Cardiac septum (tissue), 1 donor: Measurements from ENCODE around the gene IMPDH2. TPM values are rescaled to one million over a fixed set of nuclear protein-coding genes. Genes with fewer than 3 reads are reported as not detected.

Experiments used
- DNase-seq: peaks from one replicate; pipeline ENCODE4 v3.0.0-alpha.2; 2020; ENCODE audit warnings: low spot score
- intact Hi-C: fragments of 100-400 bp; cut with DNase I; formaldehyde crosslinking; loops from one replicate; pipeline ENCODE4 v1.14.0; 2022
- long read RNA-seq: library from polyadenylated mRNA; unstranded; transcript quantifications from one replicate; pipeline ENCODE4 v2.0.0, GENCODE V29; 2021
- total RNA-seq: library from RNA; stranded (reverse); fragmentation: NEBNext Ultra II Directional; extraction: Animal tissue kit (Norgen Biotek cat#: 25700); gene quantifications from one replicate; pipeline ENCODE4 v1.2.1, GENCODE V29; 2021
- donor health status: DM: no; HTN: no; CAD: no.

The IMPDH2 gene
- 49.5 TPM for total RNA-seq
- long read RNA-seq, transcript IMPDH2-201 (14 exons, 1,643 nt) = major isoform, 30 of 80 reads
- long read RNA-seq, partial matches to known transcripts = 5 of 80 reads
- long read RNA-seq, other reads (novel, unspliced or antisense) = 43 of 80 reads

- intact Hi-C loops = loop anchor here (5.0 kb wide), 1 partner anchor 63 kb away; the partner anchor contains the start of gene QRICH1
- DNase-seq = peak; percentile 98
These were observed at the start of gene IMPDH2 for GRCh38 chr3:49028673-49029562. Gene IMPDH2 (minus strand): TSS chr3:49029398. CDS start chr3:49029350, 48 bp downstream.

DNA sequence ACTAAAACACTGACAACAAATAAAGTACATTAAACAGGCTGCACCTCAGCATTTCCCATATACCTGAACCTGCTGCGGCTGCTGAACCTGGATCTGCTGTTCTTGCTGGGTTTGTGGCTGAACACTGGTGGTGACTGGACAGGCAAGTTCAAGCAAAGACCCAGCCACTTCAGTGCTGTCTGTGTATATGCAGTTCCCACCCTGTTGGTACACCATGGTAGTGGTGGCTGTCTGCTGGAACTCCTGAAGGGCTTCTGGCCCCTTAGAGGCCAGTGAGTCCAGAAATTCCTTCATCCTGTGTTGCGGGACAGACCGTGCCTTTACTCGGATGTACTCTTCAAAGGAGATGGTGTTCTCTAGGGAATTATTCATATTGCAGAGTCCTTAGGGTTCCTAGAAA lies 47.4 kb upstream of the IMPDH2 start:
- intact Hi-C loops = no loop called here
- no peak for DNase-seq

DNA sequence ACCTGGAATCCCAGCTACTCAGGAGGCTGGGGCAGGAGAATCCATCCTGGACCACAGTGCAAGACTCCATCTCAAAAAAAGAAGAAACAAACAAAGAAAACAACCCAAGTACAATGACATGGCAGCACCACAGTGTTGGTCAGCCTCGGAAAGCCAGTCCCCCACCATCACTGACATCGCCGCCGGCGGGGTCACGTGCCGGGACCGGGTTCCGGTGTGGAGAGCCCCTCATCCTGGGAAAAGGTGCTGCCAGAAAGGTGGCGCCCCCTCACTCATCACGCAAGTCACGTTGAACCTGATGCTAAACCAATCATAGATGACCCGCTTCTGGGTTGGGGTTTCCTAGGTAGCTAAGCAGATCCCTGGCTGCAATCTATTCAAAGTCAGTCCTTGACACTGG lies 46.9 kb upstream of the IMPDH2 start:
- intact Hi-C loops = no loop called here

DNA sequence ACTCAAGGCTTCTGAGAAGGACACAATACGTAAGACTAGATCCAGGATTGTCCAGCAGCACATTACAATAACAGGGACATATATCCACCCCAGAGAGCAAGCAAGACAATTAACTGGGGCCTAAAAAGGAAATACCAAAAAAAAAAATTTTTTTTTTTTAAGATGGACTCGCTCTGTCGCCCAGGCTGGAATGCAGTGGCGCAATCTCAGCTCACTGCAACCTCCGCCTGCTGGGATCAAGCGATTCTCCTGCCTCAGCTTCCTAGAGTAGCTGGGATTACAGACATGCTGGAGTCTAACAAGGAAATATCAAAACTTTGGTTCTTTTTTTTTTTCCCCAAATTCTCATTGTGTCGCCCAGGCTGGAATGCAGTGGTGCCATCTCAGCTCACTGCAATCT lies 28.8 kb upstream of the IMPDH2 start:
- intact Hi-C loops = no loop called here

More for the DNA sequence above, 46.9 kb upstream of the IMPDH2 start:
- DNase-seq = no peak

GRCh38 chr3:49057268-49057667 lies 28.1 kb upstream of the IMPDH2 start:
- intact Hi-C loops = no loop called here
- DNase-seq = no peak

More for the DNA sequence above, 28.8 kb upstream of the IMPDH2 start:
- DNase-seq = no peak

DNA sequence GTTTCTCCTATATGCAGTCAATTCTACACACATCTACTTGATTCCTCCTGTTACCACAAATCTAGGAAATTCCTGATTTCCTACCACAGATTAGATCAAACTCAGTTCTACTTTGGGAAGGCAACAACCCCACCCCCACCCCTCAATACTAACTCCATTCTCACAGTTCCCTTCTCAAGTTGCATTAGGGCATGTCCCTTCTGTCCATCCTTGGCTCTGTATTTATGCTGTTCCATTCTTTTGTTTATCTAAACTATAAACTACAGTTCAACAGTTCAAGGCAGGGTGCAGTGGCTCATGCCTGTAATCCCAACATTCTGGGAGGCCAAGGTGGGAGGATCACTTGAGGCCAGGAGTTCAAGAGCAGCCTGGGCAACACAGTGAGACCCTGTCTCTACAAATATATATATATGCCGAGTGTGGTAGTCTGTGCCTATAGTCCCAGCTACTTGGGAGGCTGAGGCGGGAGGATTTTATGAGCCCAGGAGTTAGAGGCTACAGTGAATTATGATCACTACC lies 25.2 kb upstream of the IMPDH2 start:
- intact Hi-C loops = no loop called here
- no peak for DNase-seq

- intact Hi-C loops = no loop called here
- no peak for DNase-seq
These were observed 24.3 kb upstream of the IMPDH2 start for GRCh38 chr3:49053543-49053942.

DNA sequence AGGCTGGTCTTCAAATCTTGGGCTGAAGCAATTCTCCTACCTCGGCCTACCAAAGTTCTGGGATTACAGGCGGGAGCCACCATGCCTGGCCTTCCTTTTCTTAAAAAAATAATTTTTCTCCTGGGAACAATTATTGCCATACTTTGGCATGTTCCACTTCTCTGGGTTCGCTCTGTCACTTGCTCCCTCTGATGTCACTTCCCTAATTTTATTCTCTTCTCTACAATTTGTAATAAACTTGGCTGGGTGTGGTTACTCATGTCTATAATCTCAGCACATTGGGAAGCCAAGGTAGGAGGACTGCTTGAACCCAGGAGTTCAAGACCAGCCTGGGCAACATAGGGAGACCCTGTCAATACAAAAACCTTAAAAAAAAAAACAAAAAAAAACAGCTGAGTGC lies 6.1 kb upstream of the IMPDH2 start:
- DNase-seq = no peak
- intact Hi-C loops = no loop called here

GRCh38 chr3:49034650-49035049 lies 5.5 kb upstream of the IMPDH2 start:
- DNase-seq = no peak
- intact Hi-C loops = no loop called here

- intact Hi-C loops = no loop called here
- DNase-seq = no peak
These were observed 3.6 kb upstream of the IMPDH2 start for GRCh38 chr3:49032646-49033304.

- no peak for DNase-seq
- intact Hi-C loops = no loop called here
These were observed 1.1 kb upstream of the IMPDH2 start for GRCh38 chr3:49030321-49030720.

GRCh38 chr3:49029563-49029884 lies 326 bp upstream of the IMPDH2 start:
- intact Hi-C loops = loop anchor here (5.0 kb wide), 1 partner anchor 63 kb away; the partner anchor contains the start of gene QRICH1
- DNase-seq = no peak

DNA sequence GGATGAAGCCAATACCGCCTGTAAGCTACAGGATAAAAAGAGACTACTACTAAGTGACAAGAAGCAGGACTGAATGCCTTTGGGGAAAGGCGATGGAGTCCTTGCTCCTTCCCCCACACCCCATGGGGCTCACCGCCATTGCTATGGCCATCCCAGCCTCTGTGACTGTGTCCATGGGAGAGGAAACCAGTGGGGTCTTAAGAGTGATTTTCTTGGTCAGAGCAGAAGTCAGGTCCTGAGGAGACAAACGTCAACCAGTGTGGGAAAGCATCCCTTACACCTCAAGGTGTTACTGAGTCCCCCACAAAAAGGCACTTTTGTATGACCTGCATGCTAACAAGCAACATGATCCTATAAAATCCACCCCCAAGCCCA lies 913 bp downstream of the IMPDH2 start:
- intact Hi-C loops = loop anchor here (5.0 kb wide), 1 partner anchor 64 kb away; the partner anchor contains the start of gene QRICH1
- no peak for DNase-seq

- intact Hi-C loops = loop anchor here (5.0 kb wide), 1 partner anchor 65 kb away; the partner anchor contains the start of gene QRICH1
- no peak for DNase-seq
These were observed 1.6 kb downstream of the IMPDH2 start for GRCh38 chr3:49027634-49028033.

DNA sequence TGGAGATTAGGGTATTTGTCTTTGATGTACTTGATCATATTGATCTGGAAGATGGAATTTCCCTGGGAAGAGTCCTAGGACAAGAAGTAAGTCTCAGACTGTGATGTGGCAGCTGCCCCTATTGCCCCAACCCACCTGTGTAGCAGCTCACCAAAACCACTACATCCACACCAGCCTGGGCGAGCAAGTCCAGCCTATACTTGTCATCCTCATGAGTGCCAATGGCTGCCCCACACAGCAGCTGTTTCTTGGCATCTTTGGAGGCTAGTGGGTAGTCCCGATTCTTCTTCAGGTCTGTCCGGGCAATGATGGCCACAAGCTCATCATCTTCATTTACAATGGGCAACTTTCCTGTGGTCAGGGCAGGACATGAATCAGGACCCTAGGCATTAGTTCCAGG lies 2.7 kb downstream of the IMPDH2 start:
- intact Hi-C loops = loop anchor here (5.0 kb wide), 1 partner anchor 66 kb away; the partner anchor contains the start of gene QRICH1
- DNase-seq = no peak

- intact Hi-C loops = loop anchor here (5.0 kb wide), 1 partner anchor 66 kb away; the partner anchor contains the start of gene QRICH1
These were observed 3.2 kb downstream of the IMPDH2 start for GRCh38 chr3:49025793-49026520.

DNA sequence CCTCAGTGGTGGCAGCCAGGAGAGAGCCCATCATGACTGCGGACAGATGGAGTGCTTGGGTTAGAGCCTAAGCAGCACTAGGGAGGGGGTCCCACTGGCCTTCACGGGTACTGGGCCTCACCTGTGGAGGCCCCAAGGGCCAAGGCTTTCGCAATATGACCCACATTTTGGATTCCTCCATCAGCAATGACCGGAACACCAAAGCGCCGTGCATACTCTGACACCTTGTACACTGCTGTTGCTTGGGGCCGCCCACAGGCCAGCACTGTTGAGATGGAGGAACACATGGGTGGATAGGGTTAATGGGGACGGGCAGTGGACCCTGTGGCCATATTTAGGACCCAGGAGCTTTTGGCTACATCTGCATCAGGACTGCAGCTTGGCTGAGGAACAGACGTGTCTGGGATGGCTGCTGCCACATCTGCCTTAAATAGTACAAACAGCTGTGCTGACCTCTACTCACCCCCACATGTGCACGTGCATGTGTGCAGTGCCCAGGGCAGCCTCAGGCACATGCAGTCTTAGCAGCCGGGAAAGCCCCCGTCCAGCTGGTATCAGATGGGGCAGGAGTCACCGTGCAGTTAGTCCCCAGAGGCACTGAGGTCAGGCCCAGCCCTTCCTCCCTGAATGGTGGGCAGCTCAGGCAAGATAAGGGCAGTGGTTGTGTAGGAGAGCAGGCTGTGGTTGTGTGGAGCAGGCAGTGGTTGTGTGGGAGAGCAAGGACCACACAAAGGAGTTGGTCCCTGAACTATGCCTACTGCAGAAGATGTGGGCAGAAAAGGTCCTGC lies 4.0 kb downstream of the IMPDH2 start:
- no peak for DNase-seq
- intact Hi-C loops = loop anchor here (5.0 kb wide), 1 partner anchor 67 kb away; the partner anchor contains the start of gene QRICH1

More at GRCh38 chr3:49025793-49026520, 3.2 kb downstream of the IMPDH2 start:
- DNase-seq = no peak

- intact Hi-C loops = no loop called here
- no peak for DNase-seq
These were observed 4.7 kb downstream of the IMPDH2 start for GRCh38 chr3:49024449-49024848.

DNA sequence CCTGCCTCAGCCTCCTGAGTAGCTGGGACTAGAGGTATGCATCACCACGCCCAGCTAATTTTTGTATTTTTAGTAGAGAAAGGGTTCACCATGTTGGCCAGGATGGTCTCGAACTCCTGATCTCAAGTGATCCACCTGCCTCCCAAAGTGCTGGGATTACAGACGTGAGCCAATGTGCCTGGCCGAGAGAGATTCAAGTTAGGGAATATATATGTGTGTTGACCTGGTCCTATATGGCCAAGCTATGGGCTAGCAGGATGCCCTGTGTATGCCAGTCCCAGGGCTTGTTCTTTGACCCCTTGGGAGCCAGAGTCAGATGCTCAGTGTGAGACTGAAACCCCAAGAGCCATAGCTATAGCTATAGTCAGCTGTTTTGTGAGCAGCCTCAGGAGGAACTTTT lies 5.4 kb downstream of the IMPDH2 start:
- intact Hi-C loops = no loop called here

More for the DNA sequence above, 5.4 kb downstream of the IMPDH2 start:
- no peak for DNase-seq
